Dedifferentiated amniotic fluid mesenchymal stem cell (primary cell): ENCODE measurements around the gene CFAP90.
A peak's percentile ranks its signal among the peaks of the same experiment; 100 is the strongest.

Source experiments
- DNase-seq: peaks from one replicate; pipeline ENCODE4 v3.0.0-alpha.2; 2016; ENCODE audit errors: extremely low spot score

The CFAP90 gene, protein sequence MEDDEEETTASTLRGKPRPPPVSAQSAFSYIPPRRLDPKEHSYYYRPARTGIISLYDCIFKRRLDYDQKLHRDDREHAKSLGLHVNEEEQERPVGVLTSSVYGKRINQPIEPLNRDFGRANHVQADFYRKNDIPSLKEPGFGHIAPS

DNA sequence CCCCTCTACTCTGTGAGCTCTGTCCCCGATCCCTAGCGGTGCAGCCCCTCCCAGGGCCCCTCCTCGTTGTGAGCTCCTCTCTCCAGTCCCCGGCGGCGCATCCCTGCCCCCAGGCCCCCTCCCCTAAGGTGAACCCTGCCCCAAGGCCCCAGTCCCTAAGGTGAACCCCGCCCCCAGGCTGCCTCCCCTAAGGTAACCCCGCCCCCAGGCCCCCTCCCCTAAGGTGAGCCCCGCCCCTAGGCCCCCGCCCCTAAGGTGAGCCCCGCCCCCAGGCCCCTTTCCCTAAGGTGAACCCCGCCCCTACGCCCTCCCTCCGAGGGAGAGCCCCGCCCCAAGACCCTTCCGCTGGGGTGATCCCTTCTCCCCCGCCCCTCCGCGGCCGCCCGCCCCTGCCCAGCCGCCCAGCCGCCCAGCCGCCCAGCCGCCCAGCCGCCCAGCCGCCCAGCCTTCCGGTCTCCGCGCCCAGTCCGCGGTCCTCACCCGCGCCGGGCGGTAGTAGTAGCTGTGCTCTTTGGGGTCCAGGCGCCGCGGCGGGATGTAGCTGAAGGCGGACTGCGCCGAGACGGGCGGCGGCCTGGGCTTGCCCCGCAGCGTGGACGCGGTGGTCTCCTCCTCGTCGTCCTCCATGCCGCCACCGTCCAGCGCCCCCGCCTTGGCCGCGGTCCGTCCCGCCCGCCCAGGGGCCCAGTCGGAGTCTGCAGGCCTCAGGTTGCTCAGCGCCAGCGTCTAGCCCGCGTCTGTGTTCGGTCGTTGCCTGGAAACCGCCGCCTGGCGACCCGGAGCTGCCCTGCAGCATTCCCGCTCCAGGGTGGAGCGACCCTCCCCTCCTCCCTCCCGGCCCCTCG, at the start of gene CFAP90:
Gene CFAP90 (minus strand): TSS at position 739 of the 845 bp plus-strand sequence. CDS start 112 bp downstream, at position 627.
- DNase-seq: no peak

DNA sequence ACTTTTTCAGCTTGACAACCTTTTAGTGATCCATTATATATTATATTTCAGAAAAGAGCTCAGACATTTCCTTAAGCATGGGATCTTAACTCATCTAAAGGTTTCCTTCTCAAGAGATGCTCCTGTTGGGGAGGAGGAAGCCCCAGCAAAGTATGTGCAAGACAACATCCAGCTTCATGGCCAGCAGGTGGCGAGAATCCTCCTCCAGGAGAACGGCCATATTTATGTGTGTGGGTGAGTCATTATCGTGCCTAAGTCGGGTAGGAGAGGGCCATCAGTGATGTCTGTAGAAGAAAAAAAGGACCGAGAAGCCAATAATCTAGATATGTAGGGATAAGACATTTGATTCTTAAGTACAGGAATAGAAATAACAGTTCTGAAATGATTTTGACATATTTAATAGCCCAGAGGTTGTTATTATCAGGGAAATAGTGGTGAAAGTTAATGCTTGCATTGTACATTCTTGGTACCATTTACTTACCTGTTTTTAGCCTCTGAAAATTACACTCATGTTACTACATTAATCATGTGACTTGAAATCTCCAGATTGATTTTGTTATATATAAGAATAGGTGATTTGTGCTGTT, 46.2 kb upstream of the CFAP90 start:
- no peak for DNase-seq

GRCh38 chr5:7894860-7895259, 43.9 kb upstream of the CFAP90 start:
- DNase-seq: no peak

DNA sequence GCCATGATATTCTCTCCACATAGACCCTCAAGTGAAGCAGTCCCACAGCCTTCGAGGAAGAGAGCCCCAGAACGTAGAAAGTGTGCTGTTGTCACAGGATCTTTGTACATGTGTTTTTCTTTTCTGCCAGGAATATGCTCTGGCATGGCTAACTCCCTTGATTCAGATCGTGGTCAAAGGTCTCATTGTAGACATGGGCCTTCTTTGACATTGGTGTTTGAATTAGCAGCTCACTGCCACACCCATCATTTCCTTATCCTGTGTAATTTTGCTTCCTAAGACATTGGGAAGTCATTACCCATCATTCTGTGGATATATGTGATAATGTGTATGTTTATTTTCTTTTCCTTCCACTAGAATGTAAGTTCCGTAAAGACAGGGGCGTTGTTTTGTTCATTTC, 43.5 kb upstream of the CFAP90 start:
- DNase-seq: no peak

DNA sequence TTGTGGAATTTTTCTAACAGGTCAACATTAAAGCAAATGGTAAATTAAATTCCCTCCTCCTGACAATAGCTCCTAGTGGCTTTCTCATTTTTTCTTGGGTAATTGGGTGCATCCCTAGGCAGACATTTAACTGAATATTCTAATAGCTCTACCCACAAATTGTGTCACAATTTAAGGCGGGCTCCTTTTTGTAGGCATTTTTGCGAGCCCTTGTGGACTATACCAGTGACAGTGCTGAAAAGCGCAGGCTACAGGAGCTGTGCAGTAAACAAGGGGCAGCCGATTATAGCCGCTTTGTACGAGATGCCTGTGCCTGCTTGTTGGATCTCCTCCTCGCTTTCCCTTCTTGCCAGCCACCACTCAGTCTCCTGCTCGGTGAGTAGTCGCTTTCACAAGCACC, 38.0 kb upstream of the CFAP90 start:
- no peak for DNase-seq

- peak; percentile 43 for DNase-seq
These were observed 36.0 kb upstream of the CFAP90 start for GRCh38 chr5:7886849-7887475.

GRCh38 chr5:7884491-7885267, 33.7 kb upstream of the CFAP90 start:
- DNase-seq: no peak

DNA sequence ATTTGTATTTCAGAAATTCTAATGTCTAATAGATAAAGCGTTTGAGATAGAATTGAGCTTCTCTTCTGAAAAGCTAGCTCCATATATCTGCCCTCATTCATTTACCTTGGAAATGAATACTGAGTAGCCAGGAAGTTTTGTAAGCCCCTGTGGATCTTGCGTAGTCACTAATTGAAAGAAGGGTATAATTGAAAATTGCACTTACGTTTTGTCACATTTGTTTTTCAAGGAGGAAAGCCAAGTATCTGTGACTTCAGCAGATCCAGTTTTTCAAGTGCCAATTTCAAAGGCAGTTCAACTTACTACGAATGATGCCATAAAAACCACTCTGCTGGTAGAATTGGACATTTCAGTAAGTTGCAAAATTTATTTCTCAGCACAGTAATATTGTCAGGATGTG, 32.0 kb upstream of the CFAP90 start:
- DNase-seq: no peak

GRCh38 chr5:7881816-7882215, 30.9 kb upstream of the CFAP90 start:
- DNase-seq: no peak

DNA sequence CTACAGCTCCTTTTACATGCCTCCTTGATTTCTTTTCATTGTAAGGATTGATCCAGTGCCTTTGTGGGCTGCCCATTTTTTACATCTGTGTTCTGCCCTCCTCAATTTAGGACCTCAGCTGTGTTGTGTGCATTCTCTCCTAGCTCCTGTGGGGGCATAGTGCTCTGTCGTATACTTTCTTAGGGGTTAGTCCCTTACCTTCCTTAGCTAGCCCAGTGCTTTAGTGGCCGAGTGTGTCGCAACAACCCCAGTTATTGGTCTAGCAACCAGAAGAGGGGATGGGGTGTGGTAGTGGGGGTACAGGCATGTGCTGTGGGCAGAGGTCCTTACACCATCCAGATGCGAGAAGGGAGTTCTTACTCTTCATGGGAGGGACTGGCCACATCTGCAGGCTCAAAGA, 30.2 kb upstream of the CFAP90 start:
- no peak for DNase-seq

DNA sequence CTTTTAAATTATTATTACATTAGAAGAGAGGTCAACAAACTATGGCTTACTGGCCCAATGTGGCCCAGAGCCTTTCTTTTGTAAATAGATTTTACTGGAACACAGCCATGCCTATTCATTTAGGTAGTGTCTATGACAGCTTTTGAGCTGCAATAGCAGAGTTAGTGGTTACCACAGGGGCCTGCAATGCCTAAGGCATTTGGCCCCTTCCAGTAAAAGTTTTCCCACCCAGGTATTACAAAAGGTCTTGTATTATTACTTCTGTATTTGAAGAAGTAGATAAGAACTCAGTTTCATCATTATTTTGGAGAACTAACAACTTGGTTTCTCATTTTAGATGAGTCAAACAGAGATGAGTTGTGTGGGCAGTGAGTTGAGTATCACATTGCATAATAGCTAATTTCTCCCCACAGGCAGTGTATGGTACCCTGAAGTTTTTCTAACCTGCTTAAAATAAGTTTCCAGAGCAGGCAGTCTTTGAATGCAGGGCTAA, 27.5 kb upstream of the CFAP90 start:
- no peak for DNase-seq

DNA sequence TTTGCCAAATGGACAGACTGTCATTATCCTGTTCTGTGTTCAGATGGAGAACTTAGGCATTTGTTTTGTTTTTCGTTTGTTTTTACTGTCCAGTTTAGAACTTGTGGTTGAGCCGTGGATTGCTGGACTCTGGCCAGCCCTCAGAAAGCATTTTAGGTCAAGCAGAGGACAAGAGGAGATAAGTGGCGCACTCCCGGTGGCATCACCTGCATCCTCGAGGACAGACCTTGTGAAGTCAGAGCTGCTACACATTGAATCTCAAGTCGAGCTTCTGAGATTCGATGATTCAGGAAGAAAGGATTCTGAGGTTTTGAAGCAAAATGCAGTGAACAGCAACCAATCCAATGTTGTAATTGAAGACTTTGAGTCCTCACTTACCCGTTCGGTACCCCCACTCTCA, 26.9 kb upstream of the CFAP90 start:
- DNase-seq: no peak

DNA sequence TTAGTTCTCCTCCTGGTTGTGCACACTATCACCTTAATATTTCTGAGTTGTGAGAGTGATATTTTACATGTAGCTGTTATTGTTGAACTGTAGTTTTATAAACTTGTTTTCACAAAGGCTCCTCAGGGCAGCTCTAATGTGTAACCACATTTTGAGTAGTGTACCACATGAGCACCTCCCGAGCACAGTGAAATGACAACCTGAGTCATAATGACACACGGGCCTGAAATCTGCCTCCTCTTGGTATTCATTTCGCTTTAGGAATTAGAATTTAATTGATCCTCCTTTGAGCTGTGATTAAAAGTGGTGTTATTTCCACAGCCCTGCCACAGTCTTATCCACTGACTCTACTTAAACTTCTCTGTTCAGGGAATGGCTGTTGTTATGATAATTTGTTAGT, 25.9 kb upstream of the CFAP90 start:
- no peak for DNase-seq

DNA sequence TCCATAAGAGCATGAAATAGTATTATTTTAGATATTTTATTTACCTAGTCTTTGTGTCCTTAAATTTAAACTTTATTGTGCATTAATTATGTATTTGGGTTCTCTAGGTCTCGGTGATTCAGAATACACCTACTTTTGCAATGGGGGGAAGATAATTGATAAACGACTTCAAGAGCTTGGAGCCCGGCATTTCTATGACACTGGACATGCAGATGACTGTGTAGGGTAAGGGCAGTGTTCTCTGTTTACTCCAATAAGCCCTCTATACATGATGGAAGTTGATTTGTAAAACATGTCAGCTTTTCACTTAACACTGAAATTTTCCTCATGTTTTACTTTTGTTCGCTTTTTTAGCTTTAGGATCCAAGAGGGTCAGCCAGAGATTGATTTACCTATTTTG, 24.2 kb upstream of the CFAP90 start:
- DNase-seq: no peak

- DNase-seq: no peak
These were observed 23.7 kb upstream of the CFAP90 start for GRCh38 chr5:7874639-7875038.

DNA sequence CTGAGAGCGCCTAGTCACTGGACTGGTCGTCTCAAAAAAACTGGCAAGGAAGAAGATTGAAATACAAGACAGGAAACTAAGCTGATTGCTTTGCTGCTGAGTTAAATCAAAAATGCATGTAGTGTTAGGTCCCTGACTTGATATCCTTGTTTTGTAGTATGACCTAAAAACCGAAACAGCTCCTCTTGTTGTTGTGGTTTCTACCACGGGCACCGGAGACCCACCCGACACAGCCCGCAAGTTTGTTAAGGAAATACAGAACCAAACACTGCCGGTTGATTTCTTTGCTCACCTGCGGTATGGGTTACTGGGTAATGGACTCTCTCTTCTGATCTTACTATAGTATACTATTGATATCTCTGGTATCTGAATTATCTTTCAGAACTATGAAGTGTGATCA, 22.3 kb upstream of the CFAP90 start:
- no peak for DNase-seq

GRCh38 chr5:7872517-7873130, 21.7 kb upstream of the CFAP90 start:
- no peak for DNase-seq

DNA sequence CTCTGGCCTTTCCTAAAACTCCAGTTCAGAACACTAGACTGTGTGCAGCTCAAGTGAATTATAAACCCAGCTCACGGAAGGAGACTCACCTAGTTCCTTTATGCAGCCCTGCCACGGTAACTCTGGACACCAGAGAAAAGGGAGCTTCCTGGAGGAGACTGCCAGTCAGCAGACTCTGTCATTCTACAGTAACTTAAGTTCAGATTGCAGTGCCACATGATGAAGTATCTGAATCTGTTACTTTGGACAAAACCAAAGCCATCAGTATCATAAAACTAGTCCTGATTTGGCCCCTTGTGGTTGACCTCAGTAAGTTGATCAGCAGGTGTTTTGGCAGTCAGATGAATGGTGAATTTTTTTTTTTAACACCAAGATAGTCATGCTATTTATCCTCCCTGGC, 20.7 kb upstream of the CFAP90 start:
- DNase-seq: no peak

GRCh38 chr5:7869474-7870136, 18.7 kb upstream of the CFAP90 start:
- DNase-seq: no peak

GRCh38 chr5:7868773-7869473, 18.0 kb upstream of the CFAP90 start, which contains the start of the genes FASTKD3 and MTRR:
Gene FASTKD3, minus strand, starts transcription at chr5:7869031. Its CDS starts 948 bp downstream, at chr5:7868083.
Gene MTRR, plus strand, starts transcription at chr5:7869148. Its CDS starts 1,647 bp downstream, at chr5:7870795.
- DNase-seq: peak; percentile 91
